Activated CD4-positive, alpha-beta T cell treated with anti-CD3 and anti-CD28 coated beads, Interleukin-2, amount 10 ng/mL, durations not matched to agents 7 days and 5 days (primary cell): ENCODE data around the gene ZFAND3. TPM values are rescaled to one million over a fixed set of nuclear protein-coding genes. Genes with fewer than 3 reads are reported as not detected.

ENCODE experiments used
- CTCF ChIA-PET: fragments of 350-600 bp; sonication (Branson Sonifier 250); formaldehyde crosslinking; loops from one replicate; lab custom pipeline; 2021; ENCODE audit warnings: antibody characterized with exemption; lab: Charles Lee
- POLR2A ChIA-PET: fragments of 350-600 bp; sonication (Branson Sonifier 250); formaldehyde crosslinking; loops from one replicate; lab custom pipeline; 2021; ENCODE audit warnings: antibody characterized with exemption; lab: Charles Lee
- DNase-seq: peaks from one replicate; pipeline ENCODE4 v3.0.0-alpha.2; 2020
- H3K27ac Mint-ChIP-seq: one replicate; pipeline ENCODE4 v1.8.0; 2021; ENCODE audit warnings: mild to moderate bottlenecking, moderate library complexity, mixed read lengths
- H3K27me3 Mint-ChIP-seq: one replicate; pipeline ENCODE4 v1.8.0; 2021; ENCODE audit warnings: mixed read lengths
- H3K36me3 Mint-ChIP-seq: one replicate; pipeline ENCODE4 v1.8.0; 2021; ENCODE audit warnings: low read depth, mixed read lengths
- H3K4me1 Mint-ChIP-seq: one replicate; pipeline ENCODE4 v1.8.0; 2021; ENCODE audit warnings: mixed read lengths
- H3K4me3 Mint-ChIP-seq: one replicate; pipeline ENCODE4 v1.8.0; 2021; ENCODE audit warnings: mild to moderate bottlenecking, moderate library complexity, mixed read lengths
- H3K9me3 Mint-ChIP-seq: one replicate; pipeline ENCODE4 v1.8.0; 2021; ENCODE audit warnings: mixed read lengths
- total RNA-seq, 2 experiments: library from RNA; stranded (reverse); gene quantifications; one replicate each; pipeline ENCODE4 v1.2.3, GENCODE V29; 2021

Gene ZFAND3
- total RNA-seq, 2 experiments from 2014 or later, result 27.4 to 34.7 TPM

- H3K4me1 Mint-ChIP-seq, result peaks cover 13% of the 10 kb centered on the region
- DNase-seq, result no peak
- CTCF ChIA-PET, result no interaction called here
- no peak overlapping the region for H3K27ac Mint-ChIP-seq
- POLR2A ChIA-PET, result no interaction called here
- peaks cover 8% of the 10 kb centered on the region for H3K36me3 Mint-ChIP-seq
- H3K27me3 Mint-ChIP-seq, result no peaks in the 10 kb centered on the region
- no peak overlapping the region for H3K4me3 Mint-ChIP-seq
- no peaks in the 10 kb centered on the region for H3K9me3 Mint-ChIP-seq
These were observed 103.0 kb downstream of the ZFAND3 start for GRCh38 chr6:37922563-37922962.

GRCh38 chr6:37923514-37923913 is 104.0 kb downstream of the ZFAND3 start:
- no peak overlapping the region for H3K27ac Mint-ChIP-seq
- H3K9me3 Mint-ChIP-seq, result no peaks in the 10 kb centered on the region
- H3K4me3 Mint-ChIP-seq, result no peak overlapping the region
- ChIA-PET CTCF (no interaction called here), POLR2A (no interaction called here)
- H3K36me3 Mint-ChIP-seq, result peaks cover 8% of the 10 kb centered on the region
- peaks cover 13% of the 10 kb centered on the region for H3K4me1 Mint-ChIP-seq
- DNase-seq, result no peak
- H3K27me3 Mint-ChIP-seq, result no peaks in the 10 kb centered on the region

DNA sequence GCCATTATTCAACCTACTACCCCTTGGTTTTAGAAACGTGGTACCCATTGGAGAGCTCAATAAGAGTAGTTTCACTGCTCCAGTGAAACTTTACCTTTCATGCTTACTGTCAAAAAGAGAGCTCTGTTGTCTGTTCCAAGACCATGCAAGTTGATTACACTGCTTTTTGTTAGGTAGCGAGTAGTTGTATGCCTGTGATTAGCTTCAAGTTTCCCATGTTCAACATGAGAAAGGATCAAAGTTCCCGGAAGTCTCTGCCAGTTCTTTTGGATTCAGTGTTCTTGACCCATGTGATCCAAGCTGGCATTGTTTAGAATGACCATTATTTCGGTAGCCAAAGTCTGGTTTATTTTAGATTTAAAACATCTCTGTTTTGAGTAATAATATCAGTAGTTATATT is 107.1 kb downstream of the ZFAND3 start:
- peaks cover 9% of the 10 kb centered on the region for H3K4me1 Mint-ChIP-seq
- H3K9me3 Mint-ChIP-seq, result no peaks in the 10 kb centered on the region
- POLR2A ChIA-PET, result no interaction called here
- H3K36me3 Mint-ChIP-seq, result peaks cover 9% of the 10 kb centered on the region
- no peak overlapping the region for H3K4me3 Mint-ChIP-seq
- no peaks in the 10 kb centered on the region for H3K27me3 Mint-ChIP-seq
- DNase-seq, result no peak
- CTCF ChIA-PET, result interaction anchor here (0.5 kb wide), 1 partner anchor 132 kb away, joined by 4 read pairs; no protein-coding TSS in a partner anchor
- H3K27ac Mint-ChIP-seq, result no peak overlapping the region

DNA sequence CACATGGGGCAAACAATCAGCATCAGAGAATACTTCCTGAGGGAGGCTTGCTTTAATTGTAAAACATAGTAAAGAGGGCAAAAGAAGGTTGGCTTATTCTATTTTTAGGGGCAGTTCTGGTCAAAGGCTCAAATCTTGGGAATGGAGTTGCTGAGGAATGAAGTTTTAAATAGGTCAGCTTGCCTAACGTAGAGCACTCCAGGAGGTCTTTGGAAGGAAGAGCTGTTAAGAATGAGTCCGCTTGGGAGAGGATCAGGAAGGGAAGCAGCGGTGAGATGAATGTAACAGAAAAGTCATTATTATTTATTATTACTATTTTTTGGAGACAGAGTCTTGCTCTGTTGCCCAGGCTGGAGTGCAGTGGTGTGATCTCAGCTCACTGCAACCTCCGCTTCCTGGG is 108.7 kb downstream of the ZFAND3 start:
- H3K4me3 Mint-ChIP-seq, result no peak overlapping the region
- CTCF ChIA-PET, result interaction anchor here (1.8 kb wide), 1 partner anchor 27 kb away, joined by 4 read pairs; no protein-coding TSS in a partner anchor
- H3K27me3 Mint-ChIP-seq, result no peaks in the 10 kb centered on the region
- POLR2A ChIA-PET, result no interaction called here
- no peak for DNase-seq
- peaks cover 9% of the 10 kb centered on the region for H3K4me1 Mint-ChIP-seq
- peaks cover 10% of the 10 kb centered on the region for H3K36me3 Mint-ChIP-seq
- H3K27ac Mint-ChIP-seq, result no peak overlapping the region
- H3K9me3 Mint-ChIP-seq, result no peaks in the 10 kb centered on the region

DNA sequence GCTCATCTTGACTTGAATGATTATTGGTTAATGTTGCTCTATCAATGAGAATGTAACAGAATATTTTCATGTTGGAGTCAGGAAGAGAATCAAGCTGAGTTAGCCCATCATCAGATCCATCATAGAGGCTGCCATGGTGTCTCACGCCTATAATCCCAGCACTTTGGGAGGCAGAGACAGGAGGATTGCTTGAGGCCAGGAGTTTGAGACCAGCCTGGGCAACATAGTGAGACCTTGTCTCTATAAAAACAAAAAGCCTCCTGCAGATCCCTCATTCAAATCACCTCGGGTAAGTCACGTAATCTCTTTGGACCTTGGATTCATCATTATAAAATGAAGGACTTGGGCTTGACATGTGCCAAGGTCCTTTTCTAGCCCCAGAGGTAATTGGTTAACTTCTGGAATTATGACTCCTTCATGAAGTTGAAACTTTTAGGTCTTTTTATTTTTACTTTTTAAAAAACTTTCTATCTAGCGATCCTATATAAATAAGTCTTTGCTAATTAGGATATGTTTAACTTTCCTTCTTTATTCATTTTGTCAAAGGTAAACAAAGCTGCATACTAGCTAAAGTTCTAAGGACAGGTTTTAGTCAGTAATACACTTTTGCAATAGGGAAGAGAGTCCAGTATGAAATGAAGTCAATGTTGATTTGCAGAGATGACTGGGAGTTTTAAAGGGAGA is 110.9 kb downstream of the ZFAND3 start:
- Mint-ChIP-seq H3K27ac (no peak overlapping the region), H3K4me1 (no peaks in the 10 kb centered on the region), H3K4me3 (no peak overlapping the region), H3K27me3 (no peaks in the 10 kb centered on the region), H3K36me3 (peaks cover 10% of the 10 kb centered on the region), H3K9me3 (no peaks in the 10 kb centered on the region)
- POLR2A ChIA-PET, result no interaction called here
- CTCF ChIA-PET, result no interaction called here
- no peak for DNase-seq

GRCh38 chr6:37931066-37931465 is 111.5 kb downstream of the ZFAND3 start:
- H3K36me3 Mint-ChIP-seq, result peaks cover 10% of the 10 kb centered on the region
- no peak overlapping the region for H3K27ac Mint-ChIP-seq
- no peak for DNase-seq
- no peaks in the 10 kb centered on the region for H3K9me3 Mint-ChIP-seq
- no peaks in the 10 kb centered on the region for H3K27me3 Mint-ChIP-seq
- H3K4me1 Mint-ChIP-seq, result peaks cover 5% of the 10 kb centered on the region
- ChIA-PET POLR2A (no interaction called here), CTCF (no interaction called here)
- H3K4me3 Mint-ChIP-seq, result no peak overlapping the region

- no peak overlapping the region for H3K4me3 Mint-ChIP-seq
- peaks cover 15% of the 10 kb centered on the region for H3K36me3 Mint-ChIP-seq
- no peaks in the 10 kb centered on the region for H3K9me3 Mint-ChIP-seq
- ChIA-PET CTCF (no interaction called here), POLR2A (no interaction called here)
- H3K27me3 Mint-ChIP-seq, result no peaks in the 10 kb centered on the region
- no peak for DNase-seq
- peaks cover 22% of the 10 kb centered on the region for H3K4me1 Mint-ChIP-seq
- H3K27ac Mint-ChIP-seq, result no peak overlapping the region
These were observed 114.7 kb downstream of the ZFAND3 start for GRCh38 chr6:37934276-37934675.

GRCh38 chr6:37936150-37936549 is 116.6 kb downstream of the ZFAND3 start:
- no peaks in the 10 kb centered on the region for H3K27me3 Mint-ChIP-seq
- peaks cover 22% of the 10 kb centered on the region for H3K4me1 Mint-ChIP-seq
- no peak overlapping the region for H3K4me3 Mint-ChIP-seq
- H3K9me3 Mint-ChIP-seq, result no peaks in the 10 kb centered on the region
- ChIA-PET POLR2A (no interaction called here), CTCF (interaction anchor here (1.4 kb wide), 1 partner anchor 110 kb away, joined by 6 read pairs; no protein-coding TSS in a partner anchor)
- H3K27ac Mint-ChIP-seq, result no peak overlapping the region
- DNase-seq, result no peak
- peaks cover 13% of the 10 kb centered on the region for H3K36me3 Mint-ChIP-seq

- Mint-ChIP-seq H3K9me3 (no peaks in the 10 kb centered on the region), H3K4me3 (no peak overlapping the region), H3K36me3 (peaks cover 13% of the 10 kb centered on the region), H3K27me3 (no peaks in the 10 kb centered on the region), H3K4me1 (peaks cover 22% of the 10 kb centered on the region), H3K27ac (no peak overlapping the region)
- ChIA-PET CTCF (interaction anchor here (1.4 kb wide), 1 partner anchor 111 kb away, joined by 6 read pairs; no protein-coding TSS in a partner anchor), POLR2A (no interaction called here)
- no peak for DNase-seq
These were observed 117.4 kb downstream of the ZFAND3 start for GRCh38 chr6:37936906-37937305.

DNA sequence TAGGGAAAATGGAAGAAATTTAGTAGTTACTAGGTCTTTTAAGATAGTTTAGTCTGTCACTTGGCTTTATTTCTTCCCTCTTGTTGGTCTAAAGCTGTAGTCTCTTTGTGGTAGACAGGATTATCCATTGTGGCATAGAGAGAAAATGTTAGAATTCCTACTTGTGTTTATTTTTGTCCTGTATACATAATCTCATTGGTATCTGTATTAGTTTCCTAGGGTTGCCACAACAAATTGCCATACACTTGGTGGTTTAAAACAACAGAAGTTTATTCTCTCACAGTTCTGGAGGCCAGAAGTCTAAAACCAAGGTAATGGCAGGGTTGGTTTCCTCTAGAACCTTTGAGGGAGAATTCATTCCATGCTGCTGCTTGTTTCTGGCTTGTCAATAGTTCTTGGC is 119.4 kb downstream of the ZFAND3 start:
- no peak for DNase-seq
- Mint-ChIP-seq H3K36me3 (peaks cover 10% of the 10 kb centered on the region), H3K4me1 (peaks cover 22% of the 10 kb centered on the region), H3K4me3 (no peak overlapping the region), H3K27me3 (no peaks in the 10 kb centered on the region), H3K27ac (no peak overlapping the region), H3K9me3 (no peaks in the 10 kb centered on the region)
- POLR2A ChIA-PET, result no interaction called here
- CTCF ChIA-PET, result no interaction called here

DNA sequence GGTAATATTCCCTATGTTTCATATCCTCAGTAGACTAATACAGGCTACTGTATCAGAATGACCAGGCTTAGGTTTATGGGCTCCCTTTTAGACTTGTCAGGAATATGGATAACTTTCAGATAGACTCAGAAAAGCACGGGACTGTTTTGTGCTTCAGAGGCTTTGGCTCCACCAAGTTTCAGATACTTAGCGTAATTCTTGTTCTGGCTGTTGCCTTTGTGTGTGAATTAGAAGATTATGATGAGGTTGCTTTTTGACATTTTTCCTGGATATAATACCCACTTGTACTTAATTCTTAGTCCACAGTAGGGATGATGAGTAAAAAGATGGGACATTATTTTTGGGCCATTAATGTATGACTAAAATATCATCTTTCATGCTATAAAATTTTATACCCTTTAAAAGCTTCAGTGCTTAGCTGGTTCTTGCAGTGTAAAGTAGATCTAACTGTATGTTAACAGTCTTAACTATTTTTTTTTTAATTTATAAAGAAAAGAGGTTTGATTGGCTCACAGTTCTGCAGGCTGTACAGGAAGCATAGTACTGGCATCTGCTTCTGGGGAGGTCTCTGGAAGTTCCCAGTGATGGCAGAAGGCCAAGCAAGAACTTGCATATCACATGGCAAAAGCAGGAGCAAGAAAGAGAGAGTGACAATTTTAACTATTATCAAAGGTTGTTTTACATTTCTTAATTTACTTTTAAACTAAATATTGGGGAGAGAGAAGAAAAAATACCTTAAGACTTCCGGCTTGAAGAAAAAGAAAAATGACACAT is 120.7 kb downstream of the ZFAND3 start:
- Mint-ChIP-seq H3K4me1 (peaks cover 22% of the 10 kb centered on the region), H3K27me3 (no peaks in the 10 kb centered on the region)

GRCh38 chr6:37941871-37942270 is 122.3 kb downstream of the ZFAND3 start:
- Mint-ChIP-seq H3K36me3 (peaks cover 8% of the 10 kb centered on the region), H3K4me1 (peaks cover 9% of the 10 kb centered on the region), H3K27ac (no peak overlapping the region), H3K27me3 (no peaks in the 10 kb centered on the region), H3K4me3 (no peak overlapping the region), H3K9me3 (no peaks in the 10 kb centered on the region)
- ChIA-PET CTCF (interaction anchor here (0.6 kb wide), 2 partner anchors 9 to 1286 kb away, joined by 3 read pairs; no protein-coding TSS in a partner anchor), POLR2A (no interaction called here)
- DNase-seq, result no peak

More for the DNA sequence above, 120.7 kb downstream of the ZFAND3 start:
- Mint-ChIP-seq H3K36me3 (peaks cover 8% of the 10 kb centered on the region), H3K4me3 (no peak overlapping the region), H3K27ac (no peak overlapping the region), H3K9me3 (no peaks in the 10 kb centered on the region)
- CTCF ChIA-PET, result no interaction called here
- no peak for DNase-seq
- POLR2A ChIA-PET, result no interaction called here
